GM12801 (cell line): ENCODE measurements around the gene HOXB6.

ENCODE experiments used
- CTCF ChIP-seq: IDR thresholded peaks from one replicate; pipeline ENCODE4 v1.5.1; 2011; ENCODE audit warnings: control low read depth; ENCODE audit not compliant: insufficient read length; ENCODE audit errors: extremely low read depth

HOXB6 gene

GRCh38 chr17:48578616-48579470 is 25.9 kb downstream of the HOXB6 start:
- TF ChIP-seq CTCF: no peak

- TF ChIP-seq CTCF: no peak
Measured at GRCh38 chr17:48577946-48578615, 26.7 kb downstream of the HOXB6 start, which contains the start of gene HOXB4. Gene HOXB4, minus strand, starts transcription at chr17:48578350. Its CDS starts 31 bp downstream, at chr17:48578319.

DNA sequence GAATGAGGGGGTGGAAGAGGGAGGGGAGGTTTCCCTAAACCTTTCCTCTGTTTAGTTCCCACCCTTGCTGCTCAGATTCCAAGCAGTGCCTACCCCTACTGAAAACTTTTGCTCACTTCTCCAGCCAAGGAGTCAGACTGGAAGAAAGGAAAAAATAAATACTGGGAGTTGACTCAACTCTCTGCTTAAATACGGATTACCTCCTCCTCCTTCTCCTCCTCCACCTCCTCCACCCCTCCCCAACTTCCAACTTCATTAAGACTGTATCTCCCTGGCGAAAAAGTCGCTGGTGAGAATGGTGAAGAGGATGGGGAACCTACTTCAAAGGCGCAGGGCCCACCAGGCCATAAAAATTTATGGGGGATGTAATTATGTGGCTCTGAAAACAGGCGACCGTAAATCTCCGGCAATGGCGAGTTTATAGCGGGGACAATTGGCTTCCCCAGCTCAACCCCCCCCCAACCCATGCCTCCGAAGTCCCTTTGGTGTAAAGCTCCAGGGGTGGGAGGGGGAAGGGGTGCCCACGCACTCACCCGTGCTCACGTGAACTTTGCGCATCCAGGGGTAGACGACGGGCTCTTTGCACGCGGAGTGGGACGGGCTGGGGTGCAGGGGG is 27.3 kb downstream of the HOXB6 start:
- no peak for TF ChIP-seq CTCF

DNA sequence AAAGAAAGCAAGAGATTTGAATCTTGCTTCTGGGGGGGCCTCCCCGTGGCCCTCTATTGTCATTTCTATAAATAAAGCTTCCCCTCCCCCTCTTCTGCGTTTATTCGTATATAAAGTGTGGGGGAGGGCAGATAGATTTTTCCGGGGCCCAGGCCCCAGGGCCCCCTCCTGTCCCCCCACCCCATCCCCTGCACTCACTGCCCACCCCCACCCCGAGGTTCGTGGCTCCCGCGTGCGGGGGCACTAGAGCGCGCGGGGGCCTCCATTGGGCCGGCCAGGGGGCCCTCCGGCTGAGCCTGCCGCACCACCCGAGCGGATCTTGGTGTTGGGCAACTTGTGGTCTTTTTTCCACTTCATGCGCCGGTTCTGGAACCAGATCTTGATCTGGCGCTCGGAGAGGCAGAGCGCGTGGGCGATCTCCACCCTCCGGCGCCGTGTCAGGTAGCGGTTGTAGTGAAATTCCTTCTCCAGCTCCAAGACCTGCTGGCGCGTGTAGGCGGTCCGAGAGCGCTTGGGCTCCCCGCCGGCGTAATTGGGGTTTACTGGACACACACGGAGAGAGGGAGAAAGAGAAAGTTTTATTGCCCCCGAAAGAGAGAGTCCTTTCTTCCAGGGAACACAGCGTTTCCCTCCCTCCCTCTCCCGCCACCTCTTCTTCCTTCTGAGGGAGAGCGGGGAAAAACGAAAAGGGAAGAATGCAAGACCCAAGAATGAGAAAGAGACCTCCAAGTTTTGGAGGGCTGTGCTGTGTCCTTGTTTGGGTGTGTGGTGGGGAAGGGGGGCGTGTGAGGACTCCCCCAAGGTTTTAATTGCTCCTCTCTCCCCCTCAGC is 28.1 kb downstream of the HOXB6 start:
- TF ChIP-seq CTCF: no peak

- no peak for TF ChIP-seq CTCF
Measured at GRCh38 chr17:48575673-48576478, 28.9 kb downstream of the HOXB6 start.

- TF ChIP-seq CTCF: no peak
Measured at GRCh38 chr17:48575066-48575582, 29.7 kb downstream of the HOXB6 start.
